Measurements from ENCODE around the gene MOB1A.

The MOB1A gene

GRCh38 chr2:74103763-74104162, 74.9 kb downstream of the MOB1A start:
- no peak for DNase-seq
